Upper lobe of right lung (tissue), 1 donor: ENCODE data around the gene TSEN54. TPM values are rescaled to one million over a fixed set of nuclear protein-coding genes. Genes with fewer than 3 reads are reported as not detected.

ENCODE experiments used
- ATAC-seq: fragments of 200-7000 bp; cut with Tn5 transposase; one replicate; pipeline ENCODE4 v1.9.1; 2020; ENCODE audit warnings: mild to moderate bottlenecking, moderate library complexity
- DNase-seq: peaks from one replicate; pipeline ENCODE4 v3.0.0-alpha.2; 2020
- H3K27ac ChIP-seq: fragments of 200-600 bp; one replicate; pipeline ENCODE4 v1.8.0; 2022
- H3K27me3 ChIP-seq: fragments of 200-600 bp; one replicate; pipeline ENCODE4 v1.8.0; 2022; ENCODE audit warnings: mild to moderate bottlenecking
- H3K36me3 ChIP-seq: fragments of 200-600 bp; one replicate; pipeline ENCODE4 v1.8.0; 2022
- H3K4me1 ChIP-seq: fragments of 200-600 bp; one replicate; pipeline ENCODE4 v1.8.0; 2022
- H3K4me3 ChIP-seq: fragments of 200-600 bp; one replicate; pipeline ENCODE4 v1.8.0; 2022; ENCODE audit warnings: mild to moderate bottlenecking
- H3K9me3 ChIP-seq: fragments of 200-600 bp; one replicate; pipeline ENCODE4 v1.8.0; 2022
- intact Hi-C: fragments of 100-400 bp; cut with DNase I; formaldehyde crosslinking; loops from one replicate; pipeline ENCODE4 v1.11.0; 2022
- total RNA-seq: library from RNA; stranded (reverse); fragmentation: NEBNext Ultra II Directional; extraction: Animal tissue kit (Norgen Biotek cat#: 25700); gene quantifications from one replicate; pipeline ENCODE4 v1.2.1, GENCODE V29; 2021
- TF ChIP-seq, protein P1 (sequence below): fragments of 200-600 bp; IDR thresholded peaks from one replicate; pipeline ENCODE4 v1.8.0; 2022; ENCODE audit warnings: antibody characterized with exemption
- donor health status: DM: no; HTN: yes; CAD: no; lungs with severe emphysema.

TSEN54 gene
- total RNA-seq, 1 donor from 2014 or later, result 21.6 TPM

DNA sequence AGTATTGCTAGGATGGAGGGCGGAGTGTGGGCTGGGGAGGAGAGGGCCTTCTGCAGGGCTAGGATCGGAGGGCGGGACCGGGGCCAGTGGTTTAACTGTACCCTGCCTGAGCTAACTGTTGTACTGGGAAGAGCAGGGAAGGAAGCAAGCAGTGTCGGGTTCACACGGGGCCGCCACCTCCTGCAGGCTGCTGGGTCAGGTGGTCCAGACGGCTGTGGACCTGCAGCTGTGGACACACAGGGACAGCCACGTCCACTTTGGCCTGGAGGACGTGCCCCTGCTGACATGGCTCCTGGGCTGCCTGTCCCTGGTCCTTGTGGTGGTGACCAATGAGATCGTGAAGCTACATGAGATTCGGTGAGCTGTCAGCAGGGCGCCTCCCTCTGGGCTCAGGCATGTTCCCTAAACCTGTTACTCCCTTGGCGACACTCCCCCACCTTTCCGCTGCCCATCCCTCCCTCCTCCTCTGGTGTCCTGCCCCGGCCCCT lies 17.6 kb upstream of the TSEN54 start:
- intact Hi-C loops, result no loop called here
- ATAC-seq (peak; percentile 3), DNase-seq (no peak)
- Histone ChIP-seq H3K4me1 (no peaks in the 10 kb centered on the region), H3K4me3 (no peak overlapping the region), H3K27me3 (no peaks in the 10 kb centered on the region), H3K36me3 (peaks cover 43% of the 10 kb centered on the region), H3K9me3 (no peaks in the 10 kb centered on the region), H3K27ac (peak overlapping the region; percentile 4)
- TF ChIP-seq, protein P1, sequence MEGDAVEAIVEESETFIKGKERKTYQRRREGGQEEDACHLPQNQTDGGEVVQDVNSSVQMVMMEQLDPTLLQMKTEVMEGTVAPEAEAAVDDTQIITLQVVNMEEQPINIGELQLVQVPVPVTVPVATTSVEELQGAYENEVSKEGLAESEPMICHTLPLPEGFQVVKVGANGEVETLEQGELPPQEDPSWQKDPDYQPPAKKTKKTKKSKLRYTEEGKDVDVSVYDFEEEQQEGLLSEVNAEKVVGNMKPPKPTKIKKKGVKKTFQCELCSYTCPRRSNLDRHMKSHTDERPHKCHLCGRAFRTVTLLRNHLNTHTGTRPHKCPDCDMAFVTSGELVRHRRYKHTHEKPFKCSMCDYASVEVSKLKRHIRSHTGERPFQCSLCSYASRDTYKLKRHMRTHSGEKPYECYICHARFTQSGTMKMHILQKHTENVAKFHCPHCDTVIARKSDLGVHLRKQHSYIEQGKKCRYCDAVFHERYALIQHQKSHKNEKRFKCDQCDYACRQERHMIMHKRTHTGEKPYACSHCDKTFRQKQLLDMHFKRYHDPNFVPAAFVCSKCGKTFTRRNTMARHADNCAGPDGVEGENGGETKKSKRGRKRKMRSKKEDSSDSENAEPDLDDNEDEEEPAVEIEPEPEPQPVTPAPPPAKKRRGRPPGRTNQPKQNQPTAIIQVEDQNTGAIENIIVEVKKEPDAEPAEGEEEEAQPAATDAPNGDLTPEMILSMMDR, result no peak

DNA sequence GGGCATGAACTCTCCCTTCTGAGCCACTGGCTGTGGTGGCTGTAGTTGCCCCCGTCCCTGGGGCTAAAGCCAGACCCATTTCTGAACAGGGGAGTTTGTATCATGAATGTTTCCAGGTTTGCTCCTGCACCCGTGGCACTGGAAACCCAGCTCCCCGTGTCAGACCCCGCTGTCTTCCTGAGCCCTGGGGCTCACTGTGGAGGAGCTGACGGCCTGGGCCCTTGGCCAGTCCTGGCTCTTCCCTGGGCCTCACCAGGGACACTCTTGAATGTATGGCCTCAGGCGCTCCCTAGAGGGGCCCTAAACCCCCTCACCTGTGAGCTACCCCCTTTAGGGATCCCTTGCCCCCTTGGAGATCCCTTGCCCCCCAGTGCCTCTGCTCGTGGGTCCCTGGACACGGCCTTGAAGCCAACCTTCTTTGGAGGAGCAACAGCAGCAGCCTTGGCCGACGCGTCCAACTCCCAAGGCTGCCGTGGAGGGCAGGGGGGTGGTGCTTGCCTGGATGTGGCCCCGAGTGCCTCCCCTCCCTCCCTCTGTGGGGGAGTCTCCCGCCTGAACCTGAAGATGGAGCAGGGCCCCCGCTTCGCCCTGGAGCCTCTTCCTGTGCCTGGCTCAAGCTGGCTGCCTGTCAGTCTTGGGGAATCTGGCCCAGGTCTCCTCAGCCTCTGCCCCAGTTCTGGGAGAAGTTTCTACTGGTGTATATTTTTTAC lies 16.9 kb upstream of the TSEN54 start:
- DNase-seq (no peak), ATAC-seq (no peak)
- Histone ChIP-seq H3K36me3 (peaks cover 36% of the 10 kb centered on the region), H3K4me3 (no peak overlapping the region), H3K27ac (peak overlapping the region; percentile 4), H3K9me3 (no peaks in the 10 kb centered on the region), H3K4me1 (no peaks in the 10 kb centered on the region), H3K27me3 (no peaks in the 10 kb centered on the region)
- intact Hi-C loops, result no loop called here
- TF ChIP-seq, protein P1, result no peak

DNA sequence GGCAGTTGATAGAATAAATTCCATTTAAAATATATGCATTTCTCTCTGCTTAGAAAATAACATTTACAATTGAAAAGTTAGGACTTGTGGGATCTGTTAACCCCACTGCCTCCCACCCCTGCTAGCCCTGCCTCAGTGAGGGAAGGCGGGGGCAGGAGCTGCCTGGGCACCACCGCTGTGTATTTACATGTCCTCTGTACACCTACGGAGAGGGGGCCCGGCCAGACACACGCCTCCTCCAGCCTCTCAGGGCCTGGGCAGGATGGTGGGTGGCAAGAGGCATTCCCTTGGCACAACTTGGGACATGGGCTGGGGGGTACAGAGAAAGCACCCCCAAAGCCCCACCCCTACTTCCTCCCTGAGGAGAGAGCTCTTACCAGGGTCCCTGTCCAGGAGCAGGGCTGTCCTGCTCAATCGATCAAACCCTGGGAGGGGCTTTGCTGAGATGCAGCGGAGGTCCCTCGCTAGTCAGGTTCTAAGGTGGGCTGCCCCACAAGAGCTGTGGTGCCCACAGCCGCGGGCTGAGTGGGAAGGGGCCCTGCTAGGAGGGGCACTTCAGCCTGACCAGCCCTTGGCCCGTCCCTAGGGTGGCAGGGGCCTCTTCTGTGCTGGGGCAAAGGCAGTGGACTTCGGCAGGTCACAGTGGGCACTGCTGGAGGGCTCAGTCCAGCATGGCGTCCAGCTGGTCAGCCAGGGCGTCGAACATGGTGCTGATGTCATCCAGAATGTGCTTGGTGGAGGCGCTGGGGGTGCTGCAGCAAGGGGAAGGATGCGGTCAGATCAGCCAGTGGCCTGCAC lies 15.7 kb upstream of the TSEN54 start:
- TF ChIP-seq, protein P1, result no peak

GRCh38 chr17:75501378-75502071 lies 14.8 kb upstream of the TSEN54 start:
- no peak overlapping the region for H3K27ac ChIP-seq

More for the DNA sequence above, 15.7 kb upstream of the TSEN54 start:
- H3K4me3 ChIP-seq, result no peak overlapping the region
- H3K27ac ChIP-seq, result no peak overlapping the region
- DNase-seq (no peak), ATAC-seq (no peak)
- H3K9me3 ChIP-seq, result no peaks in the 10 kb centered on the region
- intact Hi-C loops, result no loop called here
- no peaks in the 10 kb centered on the region for H3K27me3 ChIP-seq
- H3K4me1 ChIP-seq, result no peaks in the 10 kb centered on the region
- H3K36me3 ChIP-seq, result peaks cover 36% of the 10 kb centered on the region

DNA sequence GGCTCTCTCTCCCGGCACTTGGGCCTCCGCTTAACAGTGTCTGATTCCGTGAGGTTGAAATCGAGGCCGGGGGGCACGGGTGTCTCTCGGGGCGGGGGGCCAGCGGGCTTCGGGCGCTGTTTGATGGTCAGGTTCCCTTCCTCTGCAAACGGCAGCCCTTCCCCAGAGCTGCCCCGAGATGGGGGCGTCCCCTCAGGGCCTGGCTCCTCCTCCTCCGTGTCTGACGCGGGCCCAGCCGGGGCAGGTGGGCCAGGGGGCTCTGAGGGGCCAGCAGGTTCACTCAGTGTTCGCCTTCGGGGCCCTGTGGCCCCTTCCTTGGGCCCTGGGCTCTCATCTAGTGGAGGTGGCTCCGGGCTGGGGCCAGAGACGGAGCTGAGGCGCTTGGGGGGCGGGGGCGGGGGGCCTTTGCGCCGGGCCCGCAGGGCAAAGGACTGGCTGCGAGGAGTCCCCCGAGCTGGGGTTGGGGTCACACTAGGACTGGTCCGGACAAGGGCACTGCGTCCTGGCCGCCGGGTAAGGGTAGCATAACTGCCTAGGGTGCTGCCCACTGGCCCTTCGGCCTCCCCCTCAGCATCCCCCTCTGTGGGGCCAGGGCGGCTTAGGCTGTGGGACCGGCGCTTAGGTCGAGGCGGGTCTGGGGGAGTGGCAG lies 14.1 kb upstream of the TSEN54 start:
- ATAC-seq (no peak), DNase-seq (no peak)
- H3K9me3 ChIP-seq, result no peaks in the 10 kb centered on the region
- H3K27ac ChIP-seq, result no peak overlapping the region
- intact Hi-C loops, result no loop called here
- H3K4me1 ChIP-seq, result no peaks in the 10 kb centered on the region
- no peak overlapping the region for H3K4me3 ChIP-seq
- peaks cover 39% of the 10 kb centered on the region for H3K36me3 ChIP-seq
- H3K27me3 ChIP-seq, result no peaks in the 10 kb centered on the region
- TF ChIP-seq, protein P1, result no peak

More at GRCh38 chr17:75501378-75502071, 14.8 kb upstream of the TSEN54 start:
- DNase-seq (no peak), ATAC-seq (no peak)
- no peaks in the 10 kb centered on the region for H3K4me1 ChIP-seq
- intact Hi-C loops, result no loop called here
- no peaks in the 10 kb centered on the region for H3K27me3 ChIP-seq
- no peaks in the 10 kb centered on the region for H3K9me3 ChIP-seq
- H3K36me3 ChIP-seq, result peaks cover 39% of the 10 kb centered on the region
- no peak overlapping the region for H3K4me3 ChIP-seq
- TF ChIP-seq, protein P1, result no peak
